ENCODE results near the gene COMT.

COMT gene

GRCh38 chr22:19993926-19994325 is 52.4 kb downstream of the COMT start:
- no peak for DNase-seq (ENCODE audit: low read depth in 2 of 2)

- DNase-seq (ENCODE audit: low read depth in 2 of 2), result no peak
These were observed 53.5 kb downstream of the COMT start for GRCh38 chr22:19994851-19995610.

GRCh38 chr22:19995611-19996339 is 54.2 kb downstream of the COMT start:
- no peak for DNase-seq (ENCODE audit: low read depth in 2 of 2)

GRCh38 chr22:19996694-19997384 is 55.3 kb downstream of the COMT start:
- DNase-seq (ENCODE audit: low read depth in 2 of 2), result no peak

DNA sequence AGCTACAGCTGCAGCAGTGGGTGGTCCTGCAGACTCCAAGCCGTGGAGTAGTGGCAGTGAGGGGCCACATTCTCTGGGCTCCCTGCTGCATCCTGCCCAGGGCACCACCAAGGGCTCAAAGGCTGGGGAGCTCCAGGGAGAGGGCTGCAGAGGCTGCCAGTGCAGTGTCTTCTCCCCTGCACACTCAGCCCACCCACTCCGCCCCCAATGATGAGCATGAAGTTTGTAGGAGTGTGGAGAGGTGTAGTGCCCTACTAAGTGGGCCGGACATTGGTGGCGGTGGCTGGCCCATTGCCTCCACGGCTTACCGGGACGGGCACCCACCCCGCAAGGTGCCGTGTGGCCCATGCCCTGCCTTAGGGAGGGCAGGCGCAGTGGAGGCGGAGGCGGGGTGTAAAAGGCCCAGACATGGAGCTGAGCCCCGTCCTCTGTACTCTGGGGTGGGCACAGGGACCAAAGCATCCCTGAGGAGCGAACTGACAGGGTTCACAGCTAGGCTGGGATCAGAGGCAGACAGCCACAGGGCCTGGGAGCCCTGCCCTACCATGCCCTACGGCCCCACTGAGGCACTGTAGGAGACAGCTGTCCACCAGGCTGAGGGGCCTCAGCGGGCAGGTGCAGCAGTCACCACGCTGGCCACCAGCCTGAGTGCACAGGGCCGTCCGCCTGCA is 56.1 kb downstream of the COMT start:
- DNase-seq (ENCODE audit: low read depth in 2 of 2), result no peak

DNA sequence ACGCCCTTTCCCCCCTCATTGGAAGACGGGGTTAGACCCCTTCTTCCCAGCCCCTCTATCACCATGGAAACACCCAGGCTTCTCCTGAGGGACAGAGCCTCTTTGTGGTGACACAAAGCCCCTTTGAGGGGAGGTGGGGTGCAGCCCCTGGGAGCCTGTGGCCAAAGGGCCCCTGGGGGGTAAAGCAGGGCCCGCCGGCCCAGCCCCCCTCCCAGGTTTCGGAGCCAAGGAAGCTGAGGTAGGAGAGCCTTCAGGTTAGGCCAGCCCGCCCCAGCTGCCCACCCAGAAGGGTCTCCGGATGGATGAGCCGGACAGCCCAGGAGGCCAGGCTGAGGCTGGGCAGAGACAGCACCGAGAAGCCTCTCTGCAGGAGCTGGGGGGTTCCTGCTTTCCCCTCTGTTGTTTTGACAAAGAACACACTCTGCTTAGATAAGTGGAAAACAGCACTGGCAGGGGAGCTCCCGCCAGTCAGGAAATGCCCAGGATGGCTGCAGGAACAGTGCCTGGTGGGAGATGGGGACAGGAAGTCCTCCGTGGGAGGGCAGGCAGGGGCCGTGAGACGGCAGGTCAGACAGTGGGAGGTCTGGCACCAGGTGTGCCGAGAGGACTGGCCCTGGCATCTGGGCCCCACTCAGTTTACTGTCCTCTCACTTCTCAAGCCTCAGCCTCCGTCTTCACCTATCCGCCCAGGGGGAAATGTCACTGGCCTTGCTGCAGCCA is 56.8 kb downstream of the COMT start:
- no peak for DNase-seq (ENCODE audit: low read depth in 2 of 2)

DNA sequence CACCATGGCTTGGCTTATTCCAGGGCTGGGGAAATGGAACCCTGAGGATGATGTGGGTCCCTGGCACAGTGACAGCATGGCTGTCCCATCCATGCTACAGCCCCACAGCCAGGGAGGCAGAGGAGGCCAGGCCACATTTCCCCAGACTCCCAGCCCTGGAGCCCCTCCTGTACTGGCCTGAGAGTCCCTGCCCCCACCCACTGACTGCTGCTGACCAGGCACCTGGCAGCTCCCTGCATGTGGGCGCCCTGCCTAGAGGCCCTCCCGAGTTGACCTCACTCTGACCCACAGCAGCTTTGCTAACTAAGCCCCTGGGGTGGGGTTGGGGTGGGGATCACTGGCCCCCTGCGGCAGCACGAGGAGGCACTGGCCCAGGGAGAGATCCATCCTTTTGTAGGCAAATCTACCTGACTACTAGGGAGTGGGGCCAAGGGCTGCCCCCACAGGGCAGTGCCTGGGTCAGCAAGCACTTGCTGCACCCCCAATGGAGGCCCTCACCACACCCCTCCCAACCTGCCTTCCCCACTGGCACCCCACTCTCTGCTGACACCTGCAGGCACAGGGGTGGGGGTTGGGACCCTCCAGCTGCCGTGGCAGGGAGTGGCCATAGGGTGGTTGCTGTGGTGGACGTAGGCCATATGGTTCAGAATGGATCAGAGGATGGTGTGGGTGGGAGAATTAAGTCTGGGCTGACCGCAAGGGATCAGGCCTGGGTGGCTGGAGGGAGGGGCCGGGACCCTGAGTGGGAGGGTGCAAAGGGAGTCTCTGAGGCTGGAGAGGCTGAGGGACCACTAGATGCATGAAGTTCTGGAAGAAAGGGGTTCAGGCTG is 57.6 kb downstream of the COMT start:
- no peak for DNase-seq (ENCODE audit: low read depth in 2 of 2)

GRCh38 chr22:20000246-20001081 is 58.9 kb downstream of the COMT start:
- DNase-seq (ENCODE audit: low read depth in 2 of 2), result no peak

DNA sequence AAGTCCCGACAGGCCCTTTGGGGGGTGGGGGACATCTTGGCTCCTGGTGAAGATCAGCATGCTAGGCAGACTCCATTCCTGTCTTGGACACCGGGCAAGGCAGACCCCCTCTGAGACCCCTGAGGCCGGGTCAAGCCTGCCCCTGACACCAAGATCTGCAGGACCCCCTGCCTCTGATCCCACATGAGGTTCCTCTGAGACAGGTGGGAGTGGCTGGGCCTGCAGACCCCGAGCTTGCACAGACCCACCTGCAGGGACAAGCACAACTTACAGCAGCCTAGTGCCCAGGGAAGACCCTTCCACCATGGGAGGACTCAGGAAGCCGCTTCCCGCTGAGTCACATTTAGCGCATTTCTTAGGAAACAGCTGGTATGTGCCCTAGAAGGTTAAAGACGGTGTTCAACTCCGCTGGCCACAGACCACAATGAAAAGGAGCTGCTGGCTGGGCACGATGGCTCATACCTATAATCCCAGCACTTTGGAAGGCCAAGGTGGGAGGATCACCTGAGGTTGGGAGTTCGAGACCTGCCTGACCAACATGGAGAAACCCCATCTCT is 59.6 kb downstream of the COMT start:
- no peak for DNase-seq (ENCODE audit: low read depth in 2 of 2)

- no peak for DNase-seq (ENCODE audit: low read depth in 2 of 2)
These were observed 60.6 kb downstream of the COMT start for GRCh38 chr22:20002128-20002527.

DNA sequence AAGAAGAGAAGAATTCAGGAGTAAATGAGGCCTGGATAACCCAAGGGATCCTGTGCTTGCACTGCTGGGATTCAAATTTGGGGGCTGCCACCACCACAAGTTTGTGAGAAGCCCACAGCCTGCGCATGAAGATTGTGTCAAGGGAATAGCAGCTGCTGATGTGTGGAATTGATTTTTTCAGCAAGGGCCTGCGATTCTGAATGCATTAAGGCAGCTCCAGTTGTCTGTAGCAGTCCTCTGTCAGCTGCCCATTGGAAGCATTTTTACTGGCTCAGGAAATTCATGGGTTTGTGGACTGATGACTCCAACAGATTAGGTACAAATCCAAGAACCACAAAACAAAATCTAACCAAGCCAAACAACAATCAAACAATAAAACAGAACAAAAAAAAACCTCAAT is 61.1 kb downstream of the COMT start:
- DNase-seq (ENCODE audit: low read depth in 2 of 2), result no peak

DNA sequence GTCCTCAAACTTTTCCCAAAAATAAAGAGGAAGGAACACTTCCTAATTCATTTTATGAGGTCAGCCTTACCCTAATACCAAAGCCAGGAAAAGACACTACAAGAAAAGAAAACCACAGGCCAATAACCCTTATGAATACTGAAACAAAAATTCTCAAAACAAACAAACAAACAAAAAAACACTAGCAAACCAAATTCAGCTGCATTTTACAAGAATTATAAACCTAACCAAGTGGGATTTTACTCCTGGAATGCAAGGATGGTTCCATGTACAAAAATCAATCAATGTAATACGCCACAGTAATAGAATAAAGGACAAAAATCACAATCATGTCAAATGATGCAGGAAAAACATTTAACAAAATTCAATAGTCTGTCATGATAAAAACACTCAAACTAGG is 61.7 kb downstream of the COMT start:
- DNase-seq (ENCODE audit: low read depth in 2 of 2), result no peak

DNA sequence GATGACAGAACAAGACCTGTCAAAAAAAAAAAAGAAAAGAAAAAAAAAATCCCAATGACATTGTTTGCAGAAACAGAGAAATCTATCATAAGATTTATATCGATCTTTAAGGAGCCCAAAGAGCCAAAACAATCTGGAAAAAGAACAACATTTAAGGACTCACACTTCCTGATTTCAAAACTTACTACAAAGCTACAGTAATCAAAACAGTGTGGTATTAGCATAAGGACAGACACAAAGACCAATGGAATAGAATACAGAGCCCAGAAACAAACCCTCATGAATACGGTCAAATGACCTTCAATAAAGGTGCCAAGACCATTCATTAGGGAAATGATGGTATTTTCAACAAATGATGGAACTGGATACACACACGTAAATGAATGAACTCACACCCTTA is 62.9 kb downstream of the COMT start:
- DNase-seq (ENCODE audit: low read depth in 2 of 2), result no peak

GRCh38 chr22:20008221-20008995 is 66.8 kb downstream of the COMT start:
- DNase-seq (ENCODE audit: low read depth in 2 of 2), result no peak

DNA sequence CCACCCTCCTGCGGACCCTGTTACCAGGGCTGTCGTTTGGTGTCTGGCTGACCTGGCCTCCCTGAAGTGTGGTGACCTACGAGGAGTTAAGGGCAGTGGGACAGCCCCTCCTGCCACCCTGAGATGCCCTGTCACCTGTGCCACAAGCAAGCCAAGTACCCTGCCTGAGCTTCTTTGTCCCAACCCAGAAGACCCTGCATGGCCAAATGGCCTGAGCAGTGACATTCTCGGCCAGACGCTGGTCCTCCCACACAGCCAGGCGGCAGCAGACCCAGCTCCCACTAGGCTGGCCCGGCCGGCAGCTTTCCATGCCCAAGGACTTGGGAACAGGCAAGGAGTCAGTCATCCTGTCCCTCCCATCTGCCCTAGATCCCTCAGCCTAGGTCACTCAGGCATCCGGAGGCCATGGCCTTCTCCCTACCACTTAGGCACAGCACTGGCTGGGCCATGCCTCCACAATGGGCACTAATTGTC is 67.5 kb downstream of the COMT start:
- no peak for DNase-seq (ENCODE audit: low read depth in 2 of 2)

- DNase-seq (ENCODE audit: low read depth in 2 of 2), result no peak
These were observed 68.2 kb downstream of the COMT start for GRCh38 chr22:20009582-20010306.

DNA sequence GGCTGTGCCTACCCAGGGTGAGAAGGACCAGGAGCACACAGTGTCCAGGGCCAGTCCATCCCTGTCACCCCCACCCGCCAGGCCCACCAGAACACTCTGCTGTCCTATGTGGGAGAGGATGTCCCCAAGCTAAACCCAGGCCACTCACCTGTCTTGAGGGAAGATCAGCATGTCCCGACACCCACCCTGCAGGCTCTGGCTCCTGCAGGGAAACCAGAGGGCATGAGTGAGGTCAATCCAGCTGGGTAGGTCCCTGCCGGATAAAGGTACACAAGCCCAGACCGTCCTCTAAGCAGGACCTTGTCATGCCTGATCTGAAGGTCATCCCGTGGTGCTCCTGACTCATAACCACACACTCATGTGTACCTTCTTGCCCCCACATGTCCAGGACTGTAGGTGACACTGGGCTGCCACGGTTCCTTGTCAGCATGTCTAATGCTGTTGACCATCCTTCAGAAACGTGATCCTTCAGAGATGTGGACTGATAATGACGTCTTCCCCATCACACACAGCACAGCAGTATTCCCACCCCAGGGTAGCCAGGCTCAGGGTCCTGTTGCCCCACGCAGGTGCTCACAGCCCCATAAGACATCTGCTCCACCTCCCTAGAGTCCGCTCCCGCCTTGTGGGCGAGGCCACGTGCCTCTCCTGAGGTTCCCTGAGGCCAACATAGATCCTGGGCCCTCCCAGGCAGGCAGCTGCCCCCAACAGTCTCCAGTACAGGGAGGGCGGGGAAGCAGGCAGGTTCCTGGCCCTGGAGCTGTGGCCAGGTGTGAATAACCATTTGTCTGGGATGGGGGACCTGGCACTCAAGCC is 68.9 kb downstream of the COMT start:
- DNase-seq (ENCODE audit: low read depth in 2 of 2), result no peak

Measured in activated CD8-positive, alpha-beta memory T cell treated with anti-CD3 and anti-CD28 coated beads for 4 hours (primary cell).